OCI-LY3 (cell line): Measurements from ENCODE around the gene TMEM18.

Experiments
- EZH2phosphoT487 ChIP-seq: fragments of 200-600 bp; shearing (Covaris generic); IDR thresholded peaks from 2 replicates; pipeline ENCODE4 v1.6.1; 2018; ENCODE audit warnings: antibody characterized with exemption, mixed run types, low read depth
- TF ChIP-seq, protein P1 (sequence below): fragments of 200-600, 300-600 bp; sonication (generic); IDR thresholded peaks from 2 replicates; pipeline ENCODE4 v1.5.1; 2014; ENCODE audit warnings: antibody characterized with exemption, low read length, low read depth

- TF ChIP-seq, protein P1, sequence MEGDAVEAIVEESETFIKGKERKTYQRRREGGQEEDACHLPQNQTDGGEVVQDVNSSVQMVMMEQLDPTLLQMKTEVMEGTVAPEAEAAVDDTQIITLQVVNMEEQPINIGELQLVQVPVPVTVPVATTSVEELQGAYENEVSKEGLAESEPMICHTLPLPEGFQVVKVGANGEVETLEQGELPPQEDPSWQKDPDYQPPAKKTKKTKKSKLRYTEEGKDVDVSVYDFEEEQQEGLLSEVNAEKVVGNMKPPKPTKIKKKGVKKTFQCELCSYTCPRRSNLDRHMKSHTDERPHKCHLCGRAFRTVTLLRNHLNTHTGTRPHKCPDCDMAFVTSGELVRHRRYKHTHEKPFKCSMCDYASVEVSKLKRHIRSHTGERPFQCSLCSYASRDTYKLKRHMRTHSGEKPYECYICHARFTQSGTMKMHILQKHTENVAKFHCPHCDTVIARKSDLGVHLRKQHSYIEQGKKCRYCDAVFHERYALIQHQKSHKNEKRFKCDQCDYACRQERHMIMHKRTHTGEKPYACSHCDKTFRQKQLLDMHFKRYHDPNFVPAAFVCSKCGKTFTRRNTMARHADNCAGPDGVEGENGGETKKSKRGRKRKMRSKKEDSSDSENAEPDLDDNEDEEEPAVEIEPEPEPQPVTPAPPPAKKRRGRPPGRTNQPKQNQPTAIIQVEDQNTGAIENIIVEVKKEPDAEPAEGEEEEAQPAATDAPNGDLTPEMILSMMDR, result peak; percentile 32; the same call in 1 of the 2 replicates
- TF ChIP-seq EZH2phosphoT487, result no peak
These were observed 38.8 kb upstream of the TMEM18 start for GRCh38 chr2:715854-716560.
